PFSK-1 (cell line): ENCODE data around the gene CTSW.

Experiments
- FOXP2 ChIP-seq: optimal IDR thresholded peaks from 2 replicates; pipeline ENCODE3; 2011; ENCODE audit warnings: borderline replicate concordance, control low read depth, inconsistent platforms; ENCODE audit not compliant: insufficient read depth; ENCODE audit errors: extremely low read length, extremely low read depth
- POLR2AphosphoS5 ChIP-seq: IDR thresholded peaks from 2 replicates; pipeline ENCODE4 v1.6.1; 2012; ENCODE audit warnings: low read depth, mild to moderate bottlenecking, control low read depth, low read length, moderate library complexity
- REST ChIP-seq, 2 experiments: IDR thresholded peaks; 2 replicates each; pipeline versions ENCODE4 v1.6.1 to v1.8.0; 2011 to 2012; ENCODE audit warnings: low read depth in 2 of 2, low read length in 2 of 2, control low read depth in 1 of 2, inconsistent platforms in 1 of 2, mild to moderate bottlenecking in 1 of 2, moderate library complexity in 1 of 2; ENCODE audit not compliant: insufficient read depth in 1 of 2
- SIN3A ChIP-seq: IDR thresholded peaks from 2 replicates; pipeline ENCODE4 v1.6.1; 2012; ENCODE audit warnings: mild to moderate bottlenecking, low read length, moderate library complexity, borderline replicate concordance; ENCODE audit not compliant: insufficient read depth
- TAF1 ChIP-seq: IDR thresholded peaks from 2 replicates; pipeline ENCODE4 v1.6.1; 2012; ENCODE audit warnings: low read length, control low read depth, borderline replicate concordance; ENCODE audit not compliant: insufficient read depth

GRCh38 chr11:65855927-65856363 lies 23.7 kb upstream of the CTSW start:
- TF ChIP-seq POLR2AphosphoS5 (no peak), SIN3A (no peak), REST (IDR thresholded peaks at IDR 0.05; ENCODE audit: insufficient read depth in 1 of 2, low read depth in 2 of 2, low read length in 2 of 2) (no peak), TAF1 (no peak), FOXP2 (no peak)
